Gastrocnemius medialis (tissue), 4 donors: ENCODE results near the gene RUFY2.

Source experiments
- CTCF ChIP-seq, 5 experiments: fragments of 450-650 bp in 3 of 5; fragments of 200-600 bp in 2 of 5; sonication (generic) in 2 of 5; IDR thresholded peaks in 4 of 5; conservative IDR thresholded peaks in 1 of 5; 1 replicate in 4 of 5; 2 replicates in 1 of 5; pipeline ENCODE4 v1.5.1; 2016 to 2019; ENCODE audit warnings: antibody characterized with exemption in 5 of 5, mild to moderate bottlenecking in 3 of 5, moderate library complexity in 3 of 5
- POLR2A ChIP-seq, 2 donors: fragments of 450-650 bp; IDR thresholded peaks; one replicate each; pipeline ENCODE4 v1.6.1; 2017; ENCODE audit warnings: antibody characterized with exemption in 2 of 2, mild to moderate bottlenecking in 2 of 2, moderate library complexity in 2 of 2

GRCh38 chr10:68333440-68334431, 73.3 kb downstream of the RUFY2 start:
- TF ChIP-seq CTCF (IDR thresholded peaks at IDR 0.05 in 4 of 5, conservative IDR thresholded peaks at IDR 0.05 in 1 of 5) (no peak), POLR2A (IDR thresholded peaks at IDR 0.05) (no peak)
